GM19023 (cell line): ENCODE results near the gene DLG1.

Source experiments
- ATAC-seq: cut with Tn5 transposase; IDR thresholded peaks from one replicate; pipeline ENCODE4 v1.9.1; 2021; ENCODE audit warnings: mild to moderate bottlenecking, moderate library complexity; ENCODE audit not compliant: unreplicated experiment

DLG1 gene

GRCh38 chr3:197253238-197253947 is 45.0 kb downstream of the DLG1 start:
- ATAC-seq = no peak

GRCh38 chr3:197249542-197249941 is 48.9 kb downstream of the DLG1 start:
- ATAC-seq = no peak

GRCh38 chr3:197248341-197248740 is 50.1 kb downstream of the DLG1 start:
- ATAC-seq = no peak

GRCh38 chr3:197244751-197245150 is 53.7 kb downstream of the DLG1 start:
- ATAC-seq = no peak

GRCh38 chr3:197242784-197243432 is 55.5 kb downstream of the DLG1 start:
- no peak for ATAC-seq

GRCh38 chr3:197241173-197241572 is 57.2 kb downstream of the DLG1 start:
- ATAC-seq = no peak

GRCh38 chr3:197239857-197240256 is 58.6 kb downstream of the DLG1 start:
- ATAC-seq = no peak

- no peak for ATAC-seq
Observed at GRCh38 chr3:197238842-197239241, 59.6 kb downstream of the DLG1 start.

GRCh38 chr3:197237897-197238296 is 60.5 kb downstream of the DLG1 start:
- ATAC-seq = no peak

- ATAC-seq = no peak
Observed at GRCh38 chr3:197236362-197236761, 62.0 kb downstream of the DLG1 start.

GRCh38 chr3:197234947-197235914 is 63.2 kb downstream of the DLG1 start:
- no peak for ATAC-seq

GRCh38 chr3:197231321-197231720 is 67.1 kb downstream of the DLG1 start:
- ATAC-seq = no peak

- no peak for ATAC-seq
Observed at GRCh38 chr3:197229836-197230235, 68.6 kb downstream of the DLG1 start.

GRCh38 chr3:197229178-197229577 is 69.2 kb downstream of the DLG1 start:
- no peak for ATAC-seq

- no peak for ATAC-seq
Observed at GRCh38 chr3:197227780-197228574, 70.4 kb downstream of the DLG1 start.

- no peak for ATAC-seq
Observed at GRCh38 chr3:197226179-197226578, 72.2 kb downstream of the DLG1 start.

- no peak for ATAC-seq
Observed at GRCh38 chr3:197225579-197225978, 72.8 kb downstream of the DLG1 start.

GRCh38 chr3:197224034-197224444 is 74.4 kb downstream of the DLG1 start:
- ATAC-seq = no peak

GRCh38 chr3:197222937-197223370 is 75.5 kb downstream of the DLG1 start:
- ATAC-seq = no peak

- no peak for ATAC-seq
Observed at GRCh38 chr3:197219619-197220018, 78.8 kb downstream of the DLG1 start.

GRCh38 chr3:197218210-197218609 is 80.2 kb downstream of the DLG1 start:
- ATAC-seq = no peak
